CD4-positive, alpha-beta T cell treated with Interleukin-15 for 4 hours (primary cell): ENCODE data around the gene LRRC2.
"Not testable (repeated sequence)": the region's sequence is repeated elsewhere in the genome, so short reads cannot be mapped to it uniquely, and the experiment has no call there.

ENCODE experiments used
- DNase-seq: peaks from one replicate; pipeline ENCODE4 v3.0.0-alpha.2; 2020; ENCODE audit warnings: low spot score

Gene LRRC2

GRCh38 chr3:46527239-46527638 lies 38.9 kb downstream of the LRRC2 start:
- DNase-seq, result no peak

- DNase-seq, result no peak
These were observed 41.3 kb downstream of the LRRC2 start for GRCh38 chr3:46524832-46525231.

GRCh38 chr3:46524008-46524407 lies 42.1 kb downstream of the LRRC2 start:
- no peak for DNase-seq

GRCh38 chr3:46523556-46523955 lies 42.5 kb downstream of the LRRC2 start:
- DNase-seq, result no peak

- not testable (repeated sequence) for DNase-seq
These were observed 43.9 kb downstream of the LRRC2 start for GRCh38 chr3:46522201-46522600.

- DNase-seq, result no peak
These were observed 45.0 kb downstream of the LRRC2 start for GRCh38 chr3:46521096-46521495.

GRCh38 chr3:46520531-46520930 lies 45.6 kb downstream of the LRRC2 start:
- no peak for DNase-seq

- DNase-seq, result no peak
These were observed 46.1 kb downstream of the LRRC2 start for GRCh38 chr3:46519952-46520351.

GRCh38 chr3:46517784-46518181 lies 48.3 kb downstream of the LRRC2 start:
- no peak for DNase-seq

GRCh38 chr3:46517016-46517783 lies 48.9 kb downstream of the LRRC2 start:
- DNase-seq, result no peak

GRCh38 chr3:46516521-46516920 lies 49.6 kb downstream of the LRRC2 start:
- no peak for DNase-seq

- no peak for DNase-seq
These were observed 53.8 kb downstream of the LRRC2 start for GRCh38 chr3:46512191-46512749.

GRCh38 chr3:46509661-46510187 lies 56.4 kb downstream of the LRRC2 start:
- no peak for DNase-seq

- DNase-seq, result no peak
These were observed 57.1 kb downstream of the LRRC2 start for GRCh38 chr3:46508850-46509591.

- no peak for DNase-seq
These were observed 59.6 kb downstream of the LRRC2 start for GRCh38 chr3:46506526-46506925.

- DNase-seq, result no peak
These were observed 60.1 kb downstream of the LRRC2 start for GRCh38 chr3:46505953-46506352.

GRCh38 chr3:46504789-46505188 lies 61.3 kb downstream of the LRRC2 start:
- peak; percentile 44 for DNase-seq

- DNase-seq, result no peak
These were observed 62.8 kb downstream of the LRRC2 start for GRCh38 chr3:46503200-46503874.

GRCh38 chr3:46501702-46502101 lies 64.4 kb downstream of the LRRC2 start:
- DNase-seq, result no peak

GRCh38 chr3:46500656-46501635 lies 65.2 kb downstream of the LRRC2 start:
- DNase-seq, result no peak

GRCh38 chr3:46498916-46499519 lies 67.1 kb downstream of the LRRC2 start:
- no peak for DNase-seq
